HCT116 (cell line): Measurements from ENCODE around the gene CAPN10.
A peak's percentile ranks its signal among the peaks of the same experiment; 100 is the strongest.

Experiments
- CEBPB ChIP-seq: IDR thresholded peaks from 2 replicates; pipeline ENCODE4 v1.6.1; 2012; ENCODE audit warnings: low read depth
- EGR1 ChIP-seq: IDR thresholded peaks from 2 replicates; pipeline ENCODE4 v1.6.1; 2012; ENCODE audit warnings: low read depth
- ELF1 ChIP-seq: IDR thresholded peaks from 2 replicates; pipeline ENCODE4 v1.6.1; 2012; ENCODE audit warnings: low read depth, borderline replicate concordance
- EZH2phosphoT487 ChIP-seq: fragments of 200-600 bp; IDR thresholded peaks from 2 replicates; pipeline ENCODE4 v1.6.1; 2018; ENCODE audit warnings: antibody characterized with exemption, borderline replicate concordance
- JUND ChIP-seq: IDR thresholded peaks from 2 replicates; pipeline ENCODE4 v1.6.1; 2012
- POLR2A ChIP-seq: IDR thresholded peaks from 2 replicates; pipeline ENCODE4 v1.7.0; 2011; ENCODE audit warnings: borderline replicate concordance; ENCODE audit not compliant: insufficient read depth, insufficient read length; ENCODE audit errors: extremely low read depth
- POLR2AphosphoS5 ChIP-seq: IDR thresholded peaks from 2 replicates; pipeline ENCODE4 v1.6.1; 2011; ENCODE audit warnings: mild to moderate bottlenecking, low read depth, low read length, moderate library complexity
- RAD21 ChIP-seq: IDR thresholded peaks from 2 replicates; pipeline ENCODE4 v1.6.1; 2012; ENCODE audit warnings: low read depth, mild to moderate bottlenecking
- SP1 ChIP-seq: IDR thresholded peaks from 2 replicates; pipeline ENCODE4 v1.6.1; 2012; ENCODE audit warnings: low read depth
- TCF7L2 ChIP-seq: IDR thresholded peaks from 2 replicates; pipeline ENCODE4 v1.7.0; 2011; ENCODE audit warnings: borderline replicate concordance, inconsistent platforms; ENCODE audit not compliant: insufficient read depth, insufficient read length; ENCODE audit errors: extremely low read depth
- TF ChIP-seq, protein P1 (sequence below), 3 experiments: fragments of 200-600 bp in 1 of 3; sonication (generic) in 1 of 3; IDR thresholded peaks in 2 of 3; conservative IDR thresholded peaks in 1 of 3; 2 replicates each; pipeline ENCODE4 v1.5.1; 2012 to 2017; ENCODE audit warnings: low read depth in 2 of 3, low read length in 2 of 3, antibody characterized with exemption in 1 of 3, borderline replicate concordance in 1 of 3, control low read depth in 1 of 3, mild to moderate bottlenecking in 1 of 3, mixed read lengths in 1 of 3, mixed run types in 1 of 3, moderate library complexity in 1 of 3; ENCODE audit not compliant: insufficient read depth in 1 of 3
- TF ChIP-seq, protein P2 (sequence below): IDR thresholded peaks from 2 replicates; pipeline ENCODE4 v1.6.1; 2011; ENCODE audit warnings: mild to moderate bottlenecking, low read length, moderate library complexity; ENCODE audit not compliant: insufficient replicate concordance; ENCODE audit errors: extremely low read depth
- TF ChIP-seq, protein P3 (sequence below): IDR thresholded peaks from 2 replicates; pipeline ENCODE4 v1.6.1; 2012; ENCODE audit warnings: low read depth
- TF ChIP-seq, protein P4 (sequence below): IDR thresholded peaks from 2 replicates; pipeline ENCODE4 v1.6.1; 2012

DNA sequence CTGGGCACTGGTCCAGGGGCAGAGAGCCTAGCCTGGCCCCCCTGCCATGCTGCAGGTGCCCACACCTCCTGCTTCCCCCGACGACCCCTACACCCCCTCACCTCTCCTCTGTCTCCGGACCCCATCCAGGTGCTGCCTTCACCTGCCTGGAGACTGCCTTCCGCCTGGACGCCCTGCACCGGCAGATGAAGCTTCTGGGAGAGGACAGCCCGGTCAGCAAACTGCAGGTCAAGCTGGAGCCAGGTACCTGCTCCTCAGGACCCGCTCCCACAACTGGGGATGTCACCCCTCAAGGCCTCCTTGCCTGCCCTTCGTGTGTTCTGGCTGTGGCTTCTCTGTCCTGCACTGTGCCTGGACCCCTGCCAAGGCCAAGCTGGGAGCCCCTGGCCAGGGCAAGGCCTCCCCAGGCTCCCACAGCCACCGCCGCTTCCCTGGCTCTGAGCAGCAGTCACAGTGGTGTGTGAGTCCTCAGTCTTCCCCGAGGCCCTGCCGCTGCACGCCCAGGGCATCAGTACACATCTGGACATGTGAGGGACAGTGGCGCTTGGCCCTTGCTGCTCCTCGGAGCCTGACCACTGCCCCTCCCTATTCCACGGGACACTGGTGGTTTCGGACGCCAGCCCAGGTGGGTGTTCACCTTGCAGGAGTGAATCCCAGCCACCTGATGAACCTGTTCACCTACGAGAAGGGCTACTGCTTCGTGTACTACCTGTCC, 12.0 kb upstream of the CAPN10 start:
- TF ChIP-seq EZH2phosphoT487 = no peak
- TF ChIP-seq, protein P1, sequence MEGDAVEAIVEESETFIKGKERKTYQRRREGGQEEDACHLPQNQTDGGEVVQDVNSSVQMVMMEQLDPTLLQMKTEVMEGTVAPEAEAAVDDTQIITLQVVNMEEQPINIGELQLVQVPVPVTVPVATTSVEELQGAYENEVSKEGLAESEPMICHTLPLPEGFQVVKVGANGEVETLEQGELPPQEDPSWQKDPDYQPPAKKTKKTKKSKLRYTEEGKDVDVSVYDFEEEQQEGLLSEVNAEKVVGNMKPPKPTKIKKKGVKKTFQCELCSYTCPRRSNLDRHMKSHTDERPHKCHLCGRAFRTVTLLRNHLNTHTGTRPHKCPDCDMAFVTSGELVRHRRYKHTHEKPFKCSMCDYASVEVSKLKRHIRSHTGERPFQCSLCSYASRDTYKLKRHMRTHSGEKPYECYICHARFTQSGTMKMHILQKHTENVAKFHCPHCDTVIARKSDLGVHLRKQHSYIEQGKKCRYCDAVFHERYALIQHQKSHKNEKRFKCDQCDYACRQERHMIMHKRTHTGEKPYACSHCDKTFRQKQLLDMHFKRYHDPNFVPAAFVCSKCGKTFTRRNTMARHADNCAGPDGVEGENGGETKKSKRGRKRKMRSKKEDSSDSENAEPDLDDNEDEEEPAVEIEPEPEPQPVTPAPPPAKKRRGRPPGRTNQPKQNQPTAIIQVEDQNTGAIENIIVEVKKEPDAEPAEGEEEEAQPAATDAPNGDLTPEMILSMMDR (IDR thresholded peaks at IDR 0.05 in 2 of 3, conservative IDR thresholded peaks at IDR 0.05 in 1 of 3; ENCODE audit: borderline replicate concordance in 1 of 3, insufficient read depth in 1 of 3, low read depth in 2 of 3, low read length in 2 of 3) = no peak
- TF ChIP-seq, protein P2, sequence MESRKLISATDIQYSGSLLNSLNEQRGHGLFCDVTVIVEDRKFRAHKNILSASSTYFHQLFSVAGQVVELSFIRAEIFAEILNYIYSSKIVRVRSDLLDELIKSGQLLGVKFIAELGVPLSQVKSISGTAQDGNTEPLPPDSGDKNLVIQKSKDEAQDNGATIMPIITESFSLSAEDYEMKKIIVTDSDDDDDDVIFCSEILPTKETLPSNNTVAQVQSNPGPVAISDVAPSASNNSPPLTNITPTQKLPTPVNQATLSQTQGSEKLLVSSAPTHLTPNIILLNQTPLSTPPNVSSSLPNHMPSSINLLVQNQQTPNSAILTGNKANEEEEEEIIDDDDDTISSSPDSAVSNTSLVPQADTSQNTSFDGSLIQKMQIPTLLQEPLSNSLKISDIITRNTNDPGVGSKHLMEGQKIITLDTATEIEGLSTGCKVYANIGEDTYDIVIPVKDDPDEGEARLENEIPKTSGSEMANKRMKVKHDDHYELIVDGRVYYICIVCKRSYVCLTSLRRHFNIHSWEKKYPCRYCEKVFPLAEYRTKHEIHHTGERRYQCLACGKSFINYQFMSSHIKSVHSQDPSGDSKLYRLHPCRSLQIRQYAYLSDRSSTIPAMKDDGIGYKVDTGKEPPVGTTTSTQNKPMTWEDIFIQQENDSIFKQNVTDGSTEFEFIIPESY = no peak
- TF ChIP-seq SP1 = no peak
- no peak for TF ChIP-seq POLR2A
- TF ChIP-seq, protein P3, sequence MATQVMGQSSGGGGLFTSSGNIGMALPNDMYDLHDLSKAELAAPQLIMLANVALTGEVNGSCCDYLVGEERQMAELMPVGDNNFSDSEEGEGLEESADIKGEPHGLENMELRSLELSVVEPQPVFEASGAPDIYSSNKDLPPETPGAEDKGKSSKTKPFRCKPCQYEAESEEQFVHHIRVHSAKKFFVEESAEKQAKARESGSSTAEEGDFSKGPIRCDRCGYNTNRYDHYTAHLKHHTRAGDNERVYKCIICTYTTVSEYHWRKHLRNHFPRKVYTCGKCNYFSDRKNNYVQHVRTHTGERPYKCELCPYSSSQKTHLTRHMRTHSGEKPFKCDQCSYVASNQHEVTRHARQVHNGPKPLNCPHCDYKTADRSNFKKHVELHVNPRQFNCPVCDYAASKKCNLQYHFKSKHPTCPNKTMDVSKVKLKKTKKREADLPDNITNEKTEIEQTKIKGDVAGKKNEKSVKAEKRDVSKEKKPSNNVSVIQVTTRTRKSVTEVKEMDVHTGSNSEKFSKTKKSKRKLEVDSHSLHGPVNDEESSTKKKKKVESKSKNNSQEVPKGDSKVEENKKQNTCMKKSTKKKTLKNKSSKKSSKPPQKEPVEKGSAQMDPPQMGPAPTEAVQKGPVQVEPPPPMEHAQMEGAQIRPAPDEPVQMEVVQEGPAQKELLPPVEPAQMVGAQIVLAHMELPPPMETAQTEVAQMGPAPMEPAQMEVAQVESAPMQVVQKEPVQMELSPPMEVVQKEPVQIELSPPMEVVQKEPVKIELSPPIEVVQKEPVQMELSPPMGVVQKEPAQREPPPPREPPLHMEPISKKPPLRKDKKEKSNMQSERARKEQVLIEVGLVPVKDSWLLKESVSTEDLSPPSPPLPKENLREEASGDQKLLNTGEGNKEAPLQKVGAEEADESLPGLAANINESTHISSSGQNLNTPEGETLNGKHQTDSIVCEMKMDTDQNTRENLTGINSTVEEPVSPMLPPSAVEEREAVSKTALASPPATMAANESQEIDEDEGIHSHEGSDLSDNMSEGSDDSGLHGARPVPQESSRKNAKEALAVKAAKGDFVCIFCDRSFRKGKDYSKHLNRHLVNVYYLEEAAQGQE = no peak
- TF ChIP-seq, protein P4, sequence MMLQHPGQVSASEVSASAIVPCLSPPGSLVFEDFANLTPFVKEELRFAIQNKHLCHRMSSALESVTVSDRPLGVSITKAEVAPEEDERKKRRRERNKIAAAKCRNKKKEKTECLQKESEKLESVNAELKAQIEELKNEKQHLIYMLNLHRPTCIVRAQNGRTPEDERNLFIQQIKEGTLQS = no peak
- TF ChIP-seq RAD21 = no peak
- no peak for TF ChIP-seq JUND
- TF ChIP-seq EGR1 = no peak
- TF ChIP-seq ELF1 = no peak
- TF ChIP-seq POLR2AphosphoS5 = 0 out of 2 replicates have a peak, but pooled peaks have one; percentile 12
- TF ChIP-seq CEBPB = no peak
- no peak for TF ChIP-seq TCF7L2
